BLaER1 (cell line): ENCODE measurements around the gene ANXA1.
"Not testable (repeated sequence)": the region's sequence is repeated elsewhere in the genome, so short reads cannot be mapped to it uniquely, and the experiment has no call there.

Experiments used
- H3K27ac ChIP-seq: shearing (Covaris generic); formaldehyde crosslinking; 2 replicates; pipeline ENCODE4 v1.8.1; 2022
- H3K27me3 ChIP-seq: shearing (Covaris generic); formaldehyde crosslinking; 2 replicates; pipeline ENCODE4 v1.8.1; 2022
- H3K36me3 ChIP-seq: shearing (Covaris generic); formaldehyde crosslinking; 2 replicates; pipeline ENCODE4 v1.8.1; 2022
- H3K4me1 ChIP-seq: shearing (Covaris generic); formaldehyde crosslinking; 2 replicates; pipeline ENCODE4 v1.8.1; 2022
- H3K4me2 ChIP-seq: shearing (Covaris generic); formaldehyde crosslinking; 2 replicates; pipeline ENCODE4 v1.8.1; 2022
- H3K4me3 ChIP-seq: shearing (Covaris generic); formaldehyde crosslinking; 2 replicates; pipeline ENCODE4 v1.8.1; 2022
- H3K9ac ChIP-seq: shearing (Covaris generic); formaldehyde crosslinking; 2 replicates; pipeline ENCODE4 v1.8.1; 2022
- H3K9me3 ChIP-seq: shearing (Covaris generic); formaldehyde crosslinking; 2 replicates; pipeline ENCODE4 v1.8.1; 2022
- H4K20me1 ChIP-seq: shearing (Covaris generic); formaldehyde crosslinking; 2 replicates; pipeline ENCODE4 v1.8.1; 2022
- Cebpa-rat ChIP-seq: shearing (Covaris generic); IDR thresholded peaks from 2 replicates; pipeline ENCODE4 v1.8.1; 2022

The ANXA1 gene, protein sequence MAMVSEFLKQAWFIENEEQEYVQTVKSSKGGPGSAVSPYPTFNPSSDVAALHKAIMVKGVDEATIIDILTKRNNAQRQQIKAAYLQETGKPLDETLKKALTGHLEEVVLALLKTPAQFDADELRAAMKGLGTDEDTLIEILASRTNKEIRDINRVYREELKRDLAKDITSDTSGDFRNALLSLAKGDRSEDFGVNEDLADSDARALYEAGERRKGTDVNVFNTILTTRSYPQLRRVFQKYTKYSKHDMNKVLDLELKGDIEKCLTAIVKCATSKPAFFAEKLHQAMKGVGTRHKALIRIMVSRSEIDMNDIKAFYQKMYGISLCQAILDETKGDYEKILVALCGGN

DNA sequence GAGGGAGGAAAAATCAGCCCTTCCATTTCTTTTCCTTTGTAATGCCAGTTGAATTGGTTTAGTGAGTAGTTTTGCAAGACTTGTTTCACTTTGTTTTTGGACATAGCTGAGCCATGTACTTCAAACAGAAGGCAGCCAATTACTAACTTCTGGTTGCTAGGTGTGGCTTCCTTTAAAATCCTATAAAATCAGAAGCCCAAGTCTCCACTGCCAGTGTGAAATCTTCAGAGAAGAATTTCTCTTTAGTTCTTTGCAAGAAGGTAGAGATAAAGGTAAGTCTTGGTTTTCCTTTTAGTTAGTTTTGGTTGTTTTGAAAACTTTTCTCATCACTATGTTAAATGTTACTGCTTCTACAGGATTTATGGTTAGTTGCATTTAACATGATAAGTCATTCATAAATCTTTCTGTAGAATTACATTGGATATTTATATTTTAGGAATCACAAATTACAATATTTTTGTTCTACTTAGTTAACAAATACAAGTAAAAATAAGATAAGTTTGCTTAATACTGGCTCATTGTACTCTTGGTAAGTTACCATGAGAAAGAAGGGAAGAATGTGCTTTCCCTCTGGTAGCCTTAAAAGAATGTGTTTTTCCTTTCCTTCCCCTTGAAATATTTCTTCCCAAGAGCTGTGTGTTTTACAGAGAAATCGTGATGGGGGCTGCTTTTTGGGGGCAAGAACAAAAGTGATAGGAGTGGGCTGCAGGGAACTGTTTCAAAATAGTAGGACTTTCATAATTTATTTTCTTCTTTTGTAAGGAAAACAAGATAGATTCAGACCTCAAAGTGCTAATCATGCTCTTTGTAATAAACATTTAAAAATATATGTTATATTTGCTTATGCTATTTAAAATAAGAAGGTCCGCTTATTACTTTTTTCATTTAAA lies at the start of gene ANXA1:
Gene ANXA1 (plus strand): TSS at position 213 of the 890 bp plus-strand sequence. CDS start 6,671 bp downstream, outside the sequence.
- H3K36me3 ChIP-seq, result no peaks in the 10 kb centered on the region
- TF ChIP-seq Cebpa-rat, result no peak
- H4K20me1 ChIP-seq, result no peaks in the 10 kb centered on the region
- no peak within 1 kb of the TSS for H3K4me3 ChIP-seq
- no peak within 1 kb of the TSS for H3K4me2 ChIP-seq
- no peak within 1 kb of the TSS for H3K9ac ChIP-seq
- H3K9me3 ChIP-seq, result no peaks in the 10 kb centered on the region
- H3K4me1 ChIP-seq, result peaks cover 12% of the 10 kb centered on the region; the same call in 1 of the 2 replicates
- no peaks in the 10 kb centered on the region for H3K27me3 ChIP-seq
- no peak within 1 kb of the TSS for H3K27ac ChIP-seq

DNA sequence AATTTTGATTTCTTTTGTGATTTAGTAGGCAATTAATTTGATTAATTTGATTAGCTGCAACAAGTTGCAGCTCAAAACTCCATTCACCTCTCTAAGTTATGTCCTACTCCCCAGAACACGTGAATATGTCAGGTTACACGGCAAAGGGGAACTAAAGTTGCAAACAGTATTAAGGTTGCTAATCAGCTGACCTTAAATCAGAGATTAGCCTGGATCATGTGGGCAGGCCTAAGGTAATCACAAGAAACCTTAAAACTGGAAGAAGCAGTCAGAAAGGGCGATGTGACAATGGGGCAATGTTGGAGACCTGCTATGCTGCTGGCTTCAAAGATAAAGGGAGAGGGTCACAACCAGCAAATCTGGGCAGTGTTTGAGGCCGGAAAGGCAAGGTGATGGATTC lies 47.3 kb upstream of the ANXA1 start:
- H3K9ac ChIP-seq, result no peak overlapping the region
- TF ChIP-seq Cebpa-rat, result no peak
- H4K20me1 ChIP-seq, result no peaks in the 10 kb centered on the region
- H3K9me3 ChIP-seq, result no peaks in the 10 kb centered on the region
- no peak overlapping the region for H3K4me3 ChIP-seq
- no peak overlapping the region for H3K4me2 ChIP-seq
- H3K36me3 ChIP-seq, result no peaks in the 10 kb centered on the region
- no peak overlapping the region for H3K27ac ChIP-seq
- no peaks in the 10 kb centered on the region for H3K4me1 ChIP-seq
- H3K27me3 ChIP-seq, result no peaks in the 10 kb centered on the region

DNA sequence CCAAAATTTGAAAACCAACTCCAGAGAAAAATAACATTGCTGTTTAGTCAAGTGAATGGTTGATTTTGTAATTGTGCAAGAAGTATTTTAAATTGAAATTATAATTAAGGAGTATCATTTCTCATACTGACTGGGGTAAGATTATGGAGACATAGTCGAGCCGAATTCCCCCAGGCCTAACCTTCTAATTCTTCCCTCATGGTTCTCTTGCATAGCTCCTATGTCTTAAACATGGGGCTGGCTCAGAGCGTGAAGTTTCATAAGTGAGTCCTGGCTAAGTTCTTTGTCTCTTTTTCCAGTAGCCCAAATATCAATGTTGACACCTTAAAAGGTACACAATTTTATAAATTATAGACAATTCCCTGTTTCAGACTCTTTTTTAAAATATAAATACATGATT lies 46.7 kb upstream of the ANXA1 start:
- Histone ChIP-seq H3K4me2 (no peak overlapping the region), H3K36me3 (no peaks in the 10 kb centered on the region), H3K27me3 (no peaks in the 10 kb centered on the region), H3K9me3 (no peaks in the 10 kb centered on the region), H3K4me1 (no peaks in the 10 kb centered on the region), H4K20me1 (no peaks in the 10 kb centered on the region), H3K4me3 (no peak overlapping the region), H3K9ac (no peak overlapping the region), H3K27ac (no peak overlapping the region)
- TF ChIP-seq Cebpa-rat, result no peak

DNA sequence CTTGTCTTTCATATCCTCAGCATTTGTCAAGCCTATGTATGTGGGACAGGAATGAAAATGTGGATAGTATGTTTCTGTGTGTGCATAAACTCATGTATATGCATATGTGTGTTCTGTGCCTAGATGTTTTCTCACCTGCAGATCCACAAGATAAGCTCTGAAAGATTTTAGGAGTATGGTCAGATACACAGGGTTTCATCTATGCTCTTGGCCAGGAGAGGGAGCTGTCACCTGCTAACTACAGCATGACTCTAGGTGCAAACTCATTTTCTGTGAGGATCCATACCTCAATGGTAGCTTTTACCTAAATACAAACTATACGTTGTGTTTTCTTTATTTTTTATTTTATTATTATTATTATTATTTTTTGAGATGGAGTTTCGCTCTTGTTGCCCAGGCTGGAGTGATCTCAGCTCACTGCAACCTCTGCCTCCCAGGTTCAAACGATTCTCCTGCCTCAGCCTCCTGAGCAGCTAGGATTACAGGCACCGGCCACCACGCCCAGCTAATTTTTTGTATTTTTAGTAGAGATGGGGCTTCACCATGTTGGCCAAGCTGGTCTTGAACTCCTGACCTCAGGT lies 44.1 kb upstream of the ANXA1 start:
- H3K27ac ChIP-seq, result not testable (repeated sequence)

DNA sequence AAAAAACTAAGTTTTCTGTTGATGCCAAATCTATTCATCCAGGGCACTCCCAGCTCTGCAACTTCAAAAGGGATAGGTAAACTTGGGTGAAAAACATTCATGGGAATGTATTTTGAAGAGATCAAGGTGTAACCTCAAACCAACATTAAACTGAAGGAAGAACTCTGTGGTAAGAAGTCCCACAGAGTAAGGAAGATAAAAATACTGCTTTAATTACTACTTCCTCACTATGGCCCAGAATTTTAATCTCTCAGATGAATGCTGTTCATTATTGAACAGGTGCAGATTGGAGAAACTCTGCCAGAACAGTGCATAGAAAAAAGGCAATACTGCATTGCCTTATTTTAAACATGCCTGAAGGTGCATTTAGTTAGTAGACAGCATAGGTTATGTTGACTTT lies 37.6 kb upstream of the ANXA1 start:
- no peaks in the 10 kb centered on the region for H3K27me3 ChIP-seq
- H3K4me2 ChIP-seq, result no peak overlapping the region
- no peak overlapping the region for H3K27ac ChIP-seq
- no peaks in the 10 kb centered on the region for H3K36me3 ChIP-seq
- H3K9ac ChIP-seq, result no peak overlapping the region
- H3K9me3 ChIP-seq, result no peaks in the 10 kb centered on the region
- no peak for TF ChIP-seq Cebpa-rat
- H3K4me1 ChIP-seq, result no peaks in the 10 kb centered on the region
- no peak overlapping the region for H3K4me3 ChIP-seq
- no peaks in the 10 kb centered on the region for H4K20me1 ChIP-seq

More for the DNA sequence above, 44.1 kb upstream of the ANXA1 start:
- H3K4me3 ChIP-seq, H3K4me2 ChIP-seq, H3K4me1 ChIP-seq, H4K20me1 ChIP-seq, H3K27me3 ChIP-seq, H3K36me3 ChIP-seq, H3K9me3 ChIP-seq, H3K9ac ChIP-seq: not testable (repeated sequence)

DNA sequence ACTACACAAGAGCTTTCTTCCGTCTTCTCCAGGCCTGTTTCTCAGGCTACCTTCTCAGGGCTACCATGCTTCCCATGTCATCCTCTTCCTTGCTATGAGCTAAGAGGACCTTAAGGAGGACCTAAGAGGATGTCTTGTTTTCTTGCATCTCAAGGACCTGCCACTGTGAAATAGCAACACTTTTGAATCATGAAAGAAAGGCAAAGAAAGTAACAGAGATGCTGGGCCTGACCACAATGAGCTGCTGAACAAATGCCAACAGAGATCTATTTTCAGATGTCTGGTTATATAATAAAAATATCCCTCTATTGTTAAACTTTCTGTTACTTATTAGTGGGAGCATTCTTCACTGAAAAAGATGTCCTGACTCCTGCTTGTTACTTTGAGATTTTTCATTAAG lies 36.7 kb upstream of the ANXA1 start:
- H3K9ac ChIP-seq, result no peak overlapping the region
- no peak for TF ChIP-seq Cebpa-rat
- no peak overlapping the region for H3K4me3 ChIP-seq
- H3K9me3 ChIP-seq, result no peaks in the 10 kb centered on the region
- H3K4me1 ChIP-seq, result no peaks in the 10 kb centered on the region
- H4K20me1 ChIP-seq, result no peaks in the 10 kb centered on the region
- no peaks in the 10 kb centered on the region for H3K27me3 ChIP-seq
- H3K27ac ChIP-seq, result no peak overlapping the region
- H3K36me3 ChIP-seq, result no peaks in the 10 kb centered on the region
- no peak overlapping the region for H3K4me2 ChIP-seq

DNA sequence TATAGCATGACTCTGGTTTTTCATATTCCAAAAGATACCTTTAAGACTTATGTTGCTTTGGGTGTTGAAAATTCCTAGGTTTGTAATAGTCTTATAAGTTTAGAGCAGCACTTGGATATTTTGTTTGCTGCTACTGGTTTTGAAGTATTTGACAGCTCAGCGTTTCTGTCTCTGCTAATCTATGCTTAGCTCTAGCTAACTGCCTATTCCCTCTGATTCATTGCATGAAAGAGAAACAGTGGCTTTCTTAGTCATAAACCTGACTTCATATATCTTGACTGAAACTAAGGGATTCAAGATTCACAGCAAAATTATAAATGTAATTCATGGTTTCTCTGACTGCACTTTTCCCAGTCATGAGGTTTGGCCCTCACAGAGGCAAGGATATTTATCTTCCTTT lies 35.6 kb upstream of the ANXA1 start:
- H3K9ac ChIP-seq, result no peak overlapping the region
- H3K4me1 ChIP-seq, result no peaks in the 10 kb centered on the region
- H3K9me3 ChIP-seq, result no peaks in the 10 kb centered on the region
- no peaks in the 10 kb centered on the region for H4K20me1 ChIP-seq
- H3K27ac ChIP-seq, result no peak overlapping the region
- no peak for TF ChIP-seq Cebpa-rat
- H3K4me3 ChIP-seq, result no peak overlapping the region
- no peak overlapping the region for H3K4me2 ChIP-seq
- H3K36me3 ChIP-seq, result no peaks in the 10 kb centered on the region
- H3K27me3 ChIP-seq, result no peaks in the 10 kb centered on the region

DNA sequence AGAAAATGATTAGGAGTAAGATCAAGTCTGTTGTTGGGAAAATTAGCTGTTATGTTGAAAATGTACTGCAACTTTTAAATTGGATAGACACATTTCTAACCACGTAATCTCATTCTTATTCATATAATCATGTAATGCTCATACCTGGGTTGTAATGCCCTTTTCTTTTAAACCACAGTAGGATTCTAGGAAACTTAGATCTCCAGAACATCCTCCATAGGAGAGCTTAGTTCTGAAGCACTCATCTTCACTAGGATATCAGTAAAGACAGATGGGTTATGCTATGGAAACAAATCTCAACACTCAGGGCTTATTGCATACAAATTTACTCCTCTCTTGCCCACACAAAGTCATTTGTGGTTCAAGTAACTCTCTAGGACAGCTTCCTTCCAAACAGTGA lies 34.8 kb upstream of the ANXA1 start:
- H3K9me3 ChIP-seq, result no peaks in the 10 kb centered on the region
- H4K20me1 ChIP-seq, result no peaks in the 10 kb centered on the region
- no peak overlapping the region for H3K9ac ChIP-seq
- H3K27ac ChIP-seq, result no peak overlapping the region
- no peaks in the 10 kb centered on the region for H3K27me3 ChIP-seq
- H3K4me2 ChIP-seq, result no peak overlapping the region
- TF ChIP-seq Cebpa-rat, result no peak
- no peak overlapping the region for H3K4me3 ChIP-seq
- H3K36me3 ChIP-seq, result no peaks in the 10 kb centered on the region
- no peaks in the 10 kb centered on the region for H3K4me1 ChIP-seq

DNA sequence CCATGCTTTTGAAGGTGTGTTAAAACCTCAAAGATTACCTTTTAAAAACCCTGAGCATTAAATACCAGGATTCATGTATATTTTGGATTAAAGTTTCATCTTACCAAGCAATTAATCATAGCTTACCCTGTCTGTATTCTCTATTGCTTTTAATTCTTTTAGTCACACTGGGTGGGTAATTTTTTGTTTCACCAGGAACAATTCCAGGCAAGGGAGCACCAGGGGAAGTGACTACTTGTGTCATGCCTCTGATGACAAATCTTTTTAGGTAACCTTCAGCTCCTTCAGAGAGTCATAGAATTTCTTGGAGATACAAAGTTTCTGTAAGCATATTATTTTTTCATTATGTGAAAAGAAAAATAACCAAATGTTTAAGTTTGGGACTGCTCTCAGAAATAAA lies 33.4 kb upstream of the ANXA1 start:
- no peak overlapping the region for H3K27ac ChIP-seq
- no peak overlapping the region for H3K9ac ChIP-seq
- H3K4me1 ChIP-seq, result no peaks in the 10 kb centered on the region
- H3K4me2 ChIP-seq, result no peak overlapping the region
- TF ChIP-seq Cebpa-rat, result no peak
- no peaks in the 10 kb centered on the region for H3K36me3 ChIP-seq
- H3K27me3 ChIP-seq, result no peaks in the 10 kb centered on the region
- no peaks in the 10 kb centered on the region for H3K9me3 ChIP-seq
- H4K20me1 ChIP-seq, result no peaks in the 10 kb centered on the region
- H3K4me3 ChIP-seq, result no peak overlapping the region

DNA sequence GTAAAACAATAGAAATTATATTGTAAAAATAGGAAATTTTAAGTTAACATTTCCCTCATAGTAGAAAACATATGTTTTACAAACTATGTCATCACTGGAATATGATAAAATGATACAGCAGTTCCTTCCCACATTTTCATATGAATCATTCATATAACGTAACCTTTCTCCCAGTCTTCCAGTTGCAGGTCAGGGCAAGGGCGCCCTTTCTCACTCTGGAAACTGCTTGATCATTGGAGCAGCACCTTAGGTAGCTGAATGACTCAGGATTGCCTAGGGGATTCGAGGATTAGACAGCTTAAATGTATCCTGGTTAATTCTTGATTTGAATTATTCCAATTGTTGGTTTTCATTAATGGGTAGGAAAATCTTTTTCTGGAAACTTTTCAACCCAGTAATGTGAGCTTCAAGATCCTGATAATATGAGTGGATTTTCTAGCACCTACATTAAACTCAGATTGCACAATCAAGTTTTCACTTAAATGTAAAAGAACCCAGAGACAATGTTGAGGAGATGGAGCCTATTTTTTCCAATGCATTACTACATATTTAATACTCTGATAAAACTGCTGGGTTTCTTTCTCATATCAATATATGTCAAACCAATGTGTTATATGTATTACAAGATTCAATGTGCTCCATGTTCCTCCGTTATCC lies 32.6 kb upstream of the ANXA1 start:
- Histone ChIP-seq H3K27me3 (no peaks in the 10 kb centered on the region), H3K9ac (no peak overlapping the region), H3K4me1 (no peaks in the 10 kb centered on the region), H3K9me3 (no peaks in the 10 kb centered on the region), H3K36me3 (no peaks in the 10 kb centered on the region), H3K4me2 (no peak overlapping the region), H3K27ac (no peak overlapping the region), H3K4me3 (no peak overlapping the region), H4K20me1 (no peaks in the 10 kb centered on the region)
- TF ChIP-seq Cebpa-rat, result no peak; the same call in 1 of the 2 replicates
